Esophagus muscularis mucosa (tissue), 3 donors: ENCODE data around the gene ABTB1.
"Not testable (repeated sequence)": the region's sequence is repeated elsewhere in the genome, so short reads cannot be mapped to it uniquely, and the experiment has no call there.

Source experiments
- CTCF ChIP-seq, 3 experiments: fragments of 200-600 bp in 2 of 3; fragments of 450-650 bp in 1 of 3; sonication (generic) in 2 of 3; IDR thresholded peaks; one replicate each; pipeline ENCODE4 v1.5.1; 2017 to 2019; ENCODE audit warnings: antibody characterized with exemption in 3 of 3, mild to moderate bottlenecking in 2 of 3, moderate library complexity in 1 of 3
- POLR2AphosphoS5 ChIP-seq, 2 donors: sonication (generic); formaldehyde crosslinking; IDR thresholded peaks; one replicate each; pipeline ENCODE4 v1.6.1; 2017; ENCODE audit warnings: antibody characterized with exemption in 2 of 2

- TF ChIP-seq POLR2AphosphoS5, CTCF (IDR thresholded peaks at IDR 0.05): not testable (repeated sequence)
Observed at GRCh38 chr3:127704840-127705239, 32.1 kb downstream of the ABTB1 start.
